Esophagus (tissue), 2 donors: ENCODE results near the gene NKX1-1. TPM values are rescaled to one million over a fixed set of nuclear protein-coding genes. Genes with fewer than 3 reads are reported as not detected.
"Not testable (repeated sequence)": the region's sequence is repeated elsewhere in the genome, so short reads cannot be mapped to it uniquely, and the experiment has no call there.

Experiments used
- H3K27ac ChIP-seq, 2 donors: one replicate each; pipeline ENCODE4 v1.5.1; 2013; ENCODE audit warnings: low read depth in 2 of 2, mild to moderate bottlenecking in 2 of 2, inconsistent platforms in 1 of 2, low read length in 1 of 2, moderate library complexity in 1 of 2
- H3K27me3 ChIP-seq, 2 donors: one replicate each; pipeline ENCODE4 v1.6.1; 2013; ENCODE audit warnings: low read length in 2 of 2, control low read depth in 1 of 2, mild to moderate bottlenecking in 1 of 2; ENCODE audit not compliant: insufficient read depth in 2 of 2, control insufficient read depth in 1 of 2
- H3K36me3 ChIP-seq, 2 donors: one replicate each; pipeline ENCODE4 v1.6.1; 2013; ENCODE audit warnings: low read length in 1 of 2; ENCODE audit not compliant: control insufficient read depth in 2 of 2, insufficient read depth in 2 of 2
- H3K4me1 ChIP-seq, 2 donors: one replicate each; pipeline ENCODE4 v1.6.1; 2013; ENCODE audit warnings: low read length in 1 of 2; ENCODE audit not compliant: control insufficient read depth in 2 of 2, insufficient read depth in 2 of 2
- H3K4me3 ChIP-seq, 2 donors: one replicate each; pipeline ENCODE4 v1.5.1; 2013; ENCODE audit warnings: low read length in 2 of 2, mild to moderate bottlenecking in 2 of 2, low read depth in 1 of 2, moderate library complexity in 1 of 2
- H3K9me3 ChIP-seq, 2 donors: one replicate each; pipeline ENCODE4 v1.6.1; 2013; ENCODE audit warnings: mild to moderate bottlenecking in 2 of 2, low read depth in 1 of 2, low read length in 1 of 2, moderate library complexity in 1 of 2; ENCODE audit not compliant: control insufficient read depth in 2 of 2, insufficient read depth in 1 of 2
- WGBS, 2 donors: extraction: QIAGEN DNeasy Blood & Tissue Kit; methylation state at CpG; one replicate each; pipeline ENCODE4 v1.1.7; 2013; 5-methylcytosine and 5-hydroxymethylcytosine counted together
- polyA plus RNA-seq, 2 donors: library from polyadenylated mRNA; stranded (reverse); fragments of 200-250 nt; gene quantifications; one replicate each; pipeline ENCODE4 v1.2.3, GENCODE V29; 2013
- donor health status: healthy with polysubstance abuse.
- donor health status: Bipolar disorder and iron deficiency.

Gene NKX1-1
- polyA plus RNA-seq, 2 donors: not detected

GRCh38 chr4:1373892-1374705 is 32.1 kb downstream of the NKX1-1 start:
- Histone ChIP-seq H3K9me3 (no peaks in the 10 kb centered on the region), H3K4me3 (no peak overlapping the region), H3K36me3 (peaks cover 0 to 44% of the 10 kb centered on the region in 2 donors), H3K4me1 (no peaks in the 10 kb centered on the region), H3K27ac (no peak overlapping the region), H3K27me3 (no peaks in the 10 kb centered on the region)
- WGBS, 2 donors: 94 to 95% methylated on average over 42 of the region's 42 CpGs

GRCh38 chr4:1372576-1372975 is 33.7 kb downstream of the NKX1-1 start:
- not testable (repeated sequence) for H3K27ac ChIP-seq, H3K27me3 ChIP-seq, H3K9me3 ChIP-seq, H3K4me3 ChIP-seq, H3K4me1 ChIP-seq
- 81 to 92% methylated on average over 13 to 21 of the region's 22 CpGs for WGBS, 2 donors
- peaks cover 0 to 53% of the 10 kb centered on the region in 2 donors for H3K36me3 ChIP-seq

GRCh38 chr4:1371176-1372165 is 34.8 kb downstream of the NKX1-1 start:
- H3K27me3 ChIP-seq: no peaks in the 10 kb centered on the region
- no peak overlapping the region for H3K27ac ChIP-seq
- 91 to 95% methylated on average over 28 of the region's 28 CpGs for WGBS, 2 donors
- peaks cover 0 to 57% of the 10 kb centered on the region in 2 donors for H3K36me3 ChIP-seq
- H3K4me1 ChIP-seq: no peaks in the 10 kb centered on the region
- H3K9me3 ChIP-seq: no peaks in the 10 kb centered on the region
- H3K4me3 ChIP-seq: no peak overlapping the region

GRCh38 chr4:1370321-1371124 is 35.7 kb downstream of the NKX1-1 start:
- Histone ChIP-seq H3K36me3 (peaks cover 0 to 51% of the 10 kb centered on the region in 2 donors), H3K4me1 (no peaks in the 10 kb centered on the region), H3K27me3 (no peaks in the 10 kb centered on the region), H3K27ac (no peak overlapping the region), H3K4me3 (no peak overlapping the region), H3K9me3 (no peaks in the 10 kb centered on the region)
- 92% methylated on average over 29 of the region's 29 CpGs for WGBS, 2 donors

- Histone ChIP-seq H3K4me3 (no peak overlapping the region), H3K9me3 (no peaks in the 10 kb centered on the region), H3K4me1 (peaks cover 4% of the 10 kb centered on the region in 2 donors), H3K27ac (no peak overlapping the region), H3K27me3 (no peaks in the 10 kb centered on the region), H3K36me3 (peaks cover 0 to 48% of the 10 kb centered on the region in 2 donors)
- 90 to 93% methylated on average over 22 of the region's 22 CpGs for WGBS, 2 donors
Observed at GRCh38 chr4:1369479-1370079, 36.7 kb downstream of the NKX1-1 start.

- H3K9me3 ChIP-seq: no peaks in the 10 kb centered on the region
- peaks cover 4 to 5% of the 10 kb centered on the region in 2 donors for H3K4me1 ChIP-seq
- whole genome bisulfite sequencing, 2 donors: 84 to 90% methylated on average over 18 of the region's 18 CpGs
- H3K4me3 ChIP-seq: no peak overlapping the region
- H3K27me3 ChIP-seq: no peaks in the 10 kb centered on the region
- peaks cover 0 to 43% of the 10 kb centered on the region in 2 donors for H3K36me3 ChIP-seq
- H3K27ac ChIP-seq: no peak overlapping the region
Observed at GRCh38 chr4:1369091-1369450, 37.2 kb downstream of the NKX1-1 start.

- Histone ChIP-seq H3K27me3 (no peaks in the 10 kb centered on the region), H3K27ac (no peak overlapping the region), H3K9me3 (no peaks in the 10 kb centered on the region), H3K4me1 (peaks cover 4 to 5% of the 10 kb centered on the region in 2 donors), H3K36me3 (peaks cover 0 to 39% of the 10 kb centered on the region in 2 donors), H3K4me3 (no peak overlapping the region)
- WGBS, 2 donors: 91 to 94% methylated on average over 24 of the region's 24 CpGs
Observed at GRCh38 chr4:1368421-1369090, 37.7 kb downstream of the NKX1-1 start.

- H3K27ac ChIP-seq: no peak overlapping the region
- peaks cover 4 to 5% of the 10 kb centered on the region in 2 donors for H3K4me1 ChIP-seq
- H3K4me3 ChIP-seq: no peak overlapping the region
- WGBS, 2 donors: 86 to 92% methylated on average over 10 of the region's 10 CpGs
- H3K9me3 ChIP-seq: no peaks in the 10 kb centered on the region
- no peaks in the 10 kb centered on the region for H3K27me3 ChIP-seq
- H3K36me3 ChIP-seq: peaks cover 0 to 38% of the 10 kb centered on the region in 2 donors
Observed at GRCh38 chr4:1367936-1368289, 38.3 kb downstream of the NKX1-1 start.
